Ishikawa (cell line): Measurements from ENCODE around the gene CDK5R2.

Experiments used
- EGR1 ChIP-seq: IDR thresholded peaks from 2 replicates; pipeline ENCODE4 v1.6.1; 2012
- EP300 ChIP-seq: IDR thresholded peaks from 2 replicates; pipeline ENCODE4 v1.6.1; 2012; ENCODE audit warnings: borderline replicate concordance
- MAX ChIP-seq: IDR thresholded peaks from 2 replicates; pipeline ENCODE4 v1.6.1; 2012
- RAD21 ChIP-seq: IDR thresholded peaks from 2 replicates; pipeline ENCODE4 v1.6.1; 2012; ENCODE audit warnings: low read depth
- REST ChIP-seq: IDR thresholded peaks from 2 replicates; pipeline ENCODE4 v1.6.1; 2012; ENCODE audit warnings: low read depth, mild to moderate bottlenecking
- TAF1 ChIP-seq: IDR thresholded peaks from 2 replicates; pipeline ENCODE4 v1.6.1; 2012; ENCODE audit warnings: low read depth, mild to moderate bottlenecking
- TCF12 ChIP-seq: IDR thresholded peaks from 2 replicates; pipeline ENCODE4 v1.6.1; 2012; ENCODE audit warnings: low read depth
- USF1 ChIP-seq: IDR thresholded peaks from 2 replicates; pipeline ENCODE4 v1.6.1; 2012
- YY1 ChIP-seq: IDR thresholded peaks from 2 replicates; pipeline ENCODE4 v1.6.1; 2012; ENCODE audit warnings: low read depth
- ZBTB7A ChIP-seq: IDR thresholded peaks from 2 replicates; pipeline ENCODE4 v1.6.1; 2012; ENCODE audit warnings: low read depth

- no peak for TF ChIP-seq EP300
- no peak for TF ChIP-seq EGR1
- TF ChIP-seq MAX: no peak
- no peak for TF ChIP-seq ZBTB7A
- no peak for TF ChIP-seq REST
- no peak for TF ChIP-seq TCF12
- TF ChIP-seq RAD21: no peak
- TF ChIP-seq YY1: no peak
- no peak for TF ChIP-seq USF1
- TF ChIP-seq TAF1: no peak
Measured at GRCh38 chr2:218982586-218983262, 23.3 kb downstream of the CDK5R2 start.
